Heart right ventricle (tissue), 16 donors: ENCODE measurements around the gene RTEL1. TPM values are rescaled to one million over a fixed set of nuclear protein-coding genes. Genes with fewer than 3 reads are reported as not detected.

ENCODE experiments used
- ATAC-seq, 8 donors: fragments of 200-7000 bp; cut with Tn5 transposase; one replicate each; pipeline ENCODE4 v1.9.1; 2020; ENCODE audit warnings: mild to moderate bottlenecking in 8 of 8, moderate library complexity in 8 of 8, moderate number of reproducible peaks in 1 of 8
- DNase-seq, 2 donors: peaks; one replicate each; pipeline ENCODE4 v3.0.0-alpha.2; 2020
- H3K27ac ChIP-seq, 10 donors: fragments of 200-600 bp; sonication (generic) in 2 of 10; one replicate each; pipeline versions ENCODE4 v1.5.0 to v1.8.0; 2020 to 2022; ENCODE audit warnings: mild to moderate bottlenecking in 3 of 10
- H3K27me3 ChIP-seq, 7 donors: fragments of 200-600 bp; one replicate each; pipeline ENCODE4 v1.8.0; 2021 to 2022; ENCODE audit warnings: mild to moderate bottlenecking in 2 of 7
- H3K36me3 ChIP-seq, 9 donors: fragments of 200-600 bp; sonication (generic) in 1 of 9; one replicate each; pipeline versions ENCODE4 v1.5.0 to v1.8.0; 2020 to 2022; ENCODE audit warnings: mild to moderate bottlenecking in 2 of 9
- H3K4me1 ChIP-seq, 9 donors: fragments of 200-600 bp; sonication (generic) in 1 of 9; one replicate each; pipeline versions ENCODE4 v1.5.0 to v1.8.0; 2020 to 2022; ENCODE audit warnings: mild to moderate bottlenecking in 4 of 9
- H3K4me3 ChIP-seq, 10 donors: fragments of 200-600 bp; sonication (generic) in 2 of 10; one replicate each; pipeline versions ENCODE4 v1.5.0 to v1.8.0; 2020 to 2022; ENCODE audit warnings: mild to moderate bottlenecking in 7 of 10, moderate library complexity in 2 of 10
- H3K9me3 ChIP-seq, 11 donors: fragments of 200-600 bp in 10 of 11; sonication (generic) in 2 of 11; one replicate each; pipeline versions ENCODE4 v1.5.0 to v1.8.0; 2013 to 2022; ENCODE audit warnings: mild to moderate bottlenecking in 2 of 11, control low read depth in 1 of 11, moderate library complexity in 1 of 11
- WGBS, 2 donors: extraction: QIAGEN DNeasy Blood & Tissue Kit; methylation state at CpG; one replicate each; pipeline ENCODE4 v1.1.7; 2013; ENCODE audit warnings: inconsistent platforms in 1 of 2; 5-methylcytosine and 5-hydroxymethylcytosine counted together
- intact Hi-C, 10 donors: fragments of 100-400 bp; cut with DNase I; formaldehyde crosslinking; loops; one replicate each; pipeline versions ENCODE4 v1.11.1 to v1.14.2; 2022
- polyA plus RNA-seq, 2 donors: library from polyadenylated mRNA; stranded (reverse); fragments of 200-250 nt; gene quantifications; one replicate each; pipeline ENCODE4 v1.2.3, GENCODE V29; 2013
- total RNA-seq, 10 donors: library from RNA; stranded (reverse); fragmentation: NEBNext Ultra II Directional in 3 of 10; extraction: Animal tissue kit (Norgen Biotek cat#: 25700) in 3 of 10; gene quantifications; one replicate each; pipeline versions ENCODE4 v1.2.1 to v1.2.4, GENCODE V29; 2021 to 2023
- TF ChIP-seq, protein P1 (sequence below), 9 donors: fragments of 200-600 bp; sonication (generic) in 2 of 9; IDR thresholded peaks; one replicate each; pipeline versions ENCODE4 v1.5.0 to v1.8.0; 2021 to 2022; ENCODE audit warnings: antibody characterized with exemption in 9 of 9, mild to moderate bottlenecking in 5 of 9, moderate library complexity in 1 of 9
- donor health status: Arrhythmogenic right ventricular cardiomyopathy.
- donor health status: ischemic (EF 13 %, LVEDD 7.1; RV severe dilation, severe dysfunction).
- donor health status: healthy with polysubstance abuse.
- donor health status: DM: no; HTN: yes; CAD: no.
- donor health status: DM: no; HTN: no; CAD: no.
- donor health status: ischemic (EF 25% LVEDD 6.9; RV normal size, moderate dysfunction).
- donor health status: ischemic (EF 25% LVEDD 5.7; RV mildly dilated, moderate dysfunction).
- donor health status: healthy.
- donor health status: DM: yes; HTN: yes; CAD: no.
- donor health status: Ischemic cardiomyopathy.
- donor health status: ischemic (EF 35%, LVEDD 5.7; RV mildly dilated, moderate dysfunction).
- donor health status: nonischemic (EF 11% LVEDD 7.7; RV severe dilation, severe dysfunction).
- donor health status: DM: yes; HTN: yes; CAD: no.
- donor health status: PGD.
- donor health status: ischemic (EF 29% LVEDD 5.4; RV normal size, mild dysfunction).
- donor health status: nonischemic (EF 23%, LVEDD 6.1; RV moderate dilation, normal function).

RTEL1 gene
- total and polyA plus RNA-seq, 12 donors, result 5.3 to 18.8 (median 10.3) TPM

DNA sequence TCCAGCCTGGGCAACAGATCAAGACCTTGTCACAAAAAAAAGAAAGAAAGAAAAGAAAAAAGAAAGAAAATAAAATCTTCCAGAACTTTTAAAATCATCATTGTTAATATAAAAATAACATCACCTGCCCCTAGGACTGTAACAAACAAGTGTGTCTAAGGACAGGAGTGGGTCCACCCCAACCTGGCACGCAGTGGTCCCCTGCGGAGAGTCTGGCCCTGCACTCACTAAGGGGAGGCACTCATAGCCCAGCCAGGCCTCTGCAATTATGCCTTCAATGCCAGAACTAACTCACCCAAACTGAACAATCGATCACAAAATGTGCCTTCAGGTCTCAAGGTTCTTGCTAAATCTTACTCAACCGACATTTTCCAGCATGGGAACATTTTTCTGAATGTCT is 36.0 kb upstream of the RTEL1 start:
- Histone ChIP-seq H3K27ac (no peak overlapping the region), H3K36me3 (peaks cover 0 to 34% (median 5%) of the 10 kb centered on the region in 9 donors), H3K27me3 (no peaks in the 10 kb centered on the region), H3K9me3 (no peaks in the 10 kb centered on the region), H3K4me1 (peaks cover 0 to 10% (median 8%) of the 10 kb centered on the region in 9 donors), H3K4me3 (no peak overlapping the region)
- intact Hi-C loops, result loop anchor here in 4 of 10 donors (5.0 to 10.0 kb wide), 3 partner anchors 45 to 243 kb away; partner anchors contain the start of genes ABHD16B (in 2 of the 4), HELZ2 (in 2 of the 4) and TPD52L2 (in 2 of the 4)
- DNase-seq (no peak), ATAC-seq (no peak)
- 92 to 95% methylated on average over 4 of the region's 4 CpGs for WGBS, 2 donors
- TF ChIP-seq, protein P1, sequence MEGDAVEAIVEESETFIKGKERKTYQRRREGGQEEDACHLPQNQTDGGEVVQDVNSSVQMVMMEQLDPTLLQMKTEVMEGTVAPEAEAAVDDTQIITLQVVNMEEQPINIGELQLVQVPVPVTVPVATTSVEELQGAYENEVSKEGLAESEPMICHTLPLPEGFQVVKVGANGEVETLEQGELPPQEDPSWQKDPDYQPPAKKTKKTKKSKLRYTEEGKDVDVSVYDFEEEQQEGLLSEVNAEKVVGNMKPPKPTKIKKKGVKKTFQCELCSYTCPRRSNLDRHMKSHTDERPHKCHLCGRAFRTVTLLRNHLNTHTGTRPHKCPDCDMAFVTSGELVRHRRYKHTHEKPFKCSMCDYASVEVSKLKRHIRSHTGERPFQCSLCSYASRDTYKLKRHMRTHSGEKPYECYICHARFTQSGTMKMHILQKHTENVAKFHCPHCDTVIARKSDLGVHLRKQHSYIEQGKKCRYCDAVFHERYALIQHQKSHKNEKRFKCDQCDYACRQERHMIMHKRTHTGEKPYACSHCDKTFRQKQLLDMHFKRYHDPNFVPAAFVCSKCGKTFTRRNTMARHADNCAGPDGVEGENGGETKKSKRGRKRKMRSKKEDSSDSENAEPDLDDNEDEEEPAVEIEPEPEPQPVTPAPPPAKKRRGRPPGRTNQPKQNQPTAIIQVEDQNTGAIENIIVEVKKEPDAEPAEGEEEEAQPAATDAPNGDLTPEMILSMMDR (IDR thresholded peaks at IDR 0.05), result no peak

DNA sequence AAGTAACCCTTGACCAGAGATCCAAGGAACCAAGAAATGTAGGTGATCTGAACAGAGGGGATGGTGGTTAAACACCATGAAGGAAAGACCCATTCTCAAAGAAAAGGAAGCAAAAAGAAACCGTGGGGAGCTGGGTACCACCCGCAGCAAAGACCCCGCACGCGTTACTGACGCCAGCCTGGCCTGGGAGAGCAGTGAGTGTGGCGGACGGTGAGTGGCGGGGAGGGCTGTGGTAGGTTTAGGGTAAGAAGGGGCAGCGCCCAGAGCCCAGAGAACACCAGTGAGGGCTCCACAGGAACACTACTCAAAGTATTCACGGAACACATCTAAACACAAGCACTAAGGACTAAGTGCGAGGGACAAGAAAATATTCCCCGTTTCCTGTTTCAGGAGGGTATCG is 35.4 kb upstream of the RTEL1 start:
- WGBS, 2 donors, result 92 to 97% methylated on average over 14 of the region's 14 CpGs
- TF ChIP-seq, protein P1 (IDR thresholded peaks at IDR 0.05), result no peak
- H3K4me1 ChIP-seq, result peaks cover 0 to 10% (median 8%) of the 10 kb centered on the region in 9 donors
- intact Hi-C loops, result loop anchor here in 4 of 10 donors (5.0 to 10.0 kb wide), 3 partner anchors 45 to 242 kb away; partner anchors contain the start of genes ABHD16B (in 2 of the 4), HELZ2 (in 2 of the 4) and TPD52L2 (in 2 of the 4)
- H3K36me3 ChIP-seq, result peaks cover 0 to 27% (median 2%) of the 10 kb centered on the region in 9 donors
- no peak overlapping the region for H3K4me3 ChIP-seq
- DNase-seq (no peak), ATAC-seq (no peak)
- H3K27ac ChIP-seq, result no peak overlapping the region
- H3K9me3 ChIP-seq, result no peaks in the 10 kb centered on the region
- no peaks in the 10 kb centered on the region for H3K27me3 ChIP-seq

DNA sequence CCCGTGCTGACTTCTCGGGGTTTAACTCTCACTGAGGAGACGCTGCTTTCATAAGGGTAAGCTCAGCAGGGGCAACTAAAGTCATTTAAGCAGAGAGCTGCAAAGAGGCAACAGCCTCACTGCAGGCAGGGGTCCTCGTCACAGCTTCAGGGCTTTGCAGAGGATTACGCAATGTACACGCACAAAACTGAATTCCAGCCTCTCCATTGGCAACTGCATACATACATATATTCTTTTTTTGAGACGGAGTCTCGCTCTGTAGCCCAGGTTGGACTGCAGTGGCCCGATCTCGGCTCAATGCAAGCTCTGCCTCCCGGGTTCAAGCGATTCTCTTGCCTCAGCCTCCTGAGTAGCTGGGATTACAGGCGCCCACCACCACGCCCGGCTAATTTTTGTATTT is 33.6 kb upstream of the RTEL1 start:
- DNase-seq (no peak), ATAC-seq (no peak)
- Histone ChIP-seq H3K36me3 (peaks cover 0 to 10% (median 0%) of the 10 kb centered on the region in 9 donors), H3K4me1 (peaks cover 0 to 25% (median 22%) of the 10 kb centered on the region in 9 donors), H3K4me3 (no peak overlapping the region), H3K27me3 (no peaks in the 10 kb centered on the region), H3K9me3 (no peaks in the 10 kb centered on the region), H3K27ac (peak overlapping the region in 1 of 10 donors; percentile 2)
- 87 to 91% methylated on average over 15 of the region's 15 CpGs for WGBS, 2 donors
- TF ChIP-seq, protein P1 (IDR thresholded peaks at IDR 0.05), result no peak
- intact Hi-C loops, result loop anchor here in 4 of 10 donors (5.0 to 10.0 kb wide), 3 partner anchors 47 to 240 kb away; partner anchors contain the start of genes ABHD16B (in 2 of the 4), HELZ2 (in 2 of the 4) and TPD52L2 (in 2 of the 4)

DNA sequence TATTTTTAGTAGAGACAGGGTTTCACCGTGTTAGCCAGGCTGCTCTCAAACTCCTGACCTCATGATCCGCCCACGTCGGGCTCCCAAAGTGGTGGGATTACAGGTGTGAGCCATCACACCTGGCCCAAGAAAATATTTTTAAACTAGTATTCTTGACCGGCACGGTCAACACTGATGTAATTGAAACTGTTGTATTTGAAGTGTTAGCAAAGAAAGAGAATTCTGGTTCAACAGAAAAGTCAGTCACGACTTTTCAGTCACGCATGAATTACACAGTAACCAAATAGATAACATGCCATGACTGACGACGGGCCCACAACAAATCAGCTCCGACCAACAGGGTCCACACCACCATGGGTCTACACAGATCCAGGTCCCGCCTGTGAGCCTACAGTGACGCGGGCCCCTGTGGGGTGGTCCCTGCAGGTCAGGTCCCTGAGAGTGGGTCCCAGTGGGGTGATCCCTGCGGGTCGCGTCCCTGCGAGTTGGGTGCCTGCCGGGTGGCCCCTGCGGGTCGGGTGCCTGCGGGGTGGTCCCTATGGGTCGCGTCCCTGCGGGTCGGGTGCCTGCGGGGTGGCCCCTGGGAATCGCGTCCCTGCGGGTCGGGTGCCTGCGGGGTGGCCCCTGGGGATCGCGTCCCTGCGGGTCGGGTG is 32.2 kb upstream of the RTEL1 start:
- intact Hi-C loops, result loop anchor here in 5 of 10 donors (5.0 to 10.0 kb wide), 3 partner anchors 51 to 239 kb away; partner anchors contain the start of genes ABHD16B (in 2 of the 5), HELZ2 (in 2 of the 5) and TPD52L2 (in 2 of the 5)
- peak in 1 of 8 donors; percentile 3 for ATAC-seq
- Histone ChIP-seq H3K36me3 (no peaks in the 10 kb centered on the region), H3K27ac (peak overlapping the region; percentile 90 to 99 (median 96)), H3K9me3 (no peaks in the 10 kb centered on the region), H3K4me1 (peaks cover 0 to 26% (median 22%) of the 10 kb centered on the region in 9 donors), H3K4me3 (peak overlapping the region; percentile 65 to 99 (median 88)), H3K27me3 (no peaks in the 10 kb centered on the region)
- WGBS, 2 donors, result 15 to 16% methylated on average over 36 of the region's 36 CpGs
- DNase-seq, result peak in 1 of 2 donors; percentile 34
- TF ChIP-seq, protein P1 (IDR thresholded peaks at IDR 0.05), result no peak
